ENCODE measurements around the gene OTX2.

- TF ChIP-seq POLR2A (IDR thresholded peaks at IDR 0.05): no peak
- TF ChIP-seq CTCF (IDR thresholded peaks at IDR 0.05): no peak
These were observed 22.7 kb downstream of the OTX2 start for GRCh38 chr14:56787530-56787929.

All from tibial nerve (tissue), 3 donors.